ENCODE data around the gene CXCL5. TPM values are rescaled to one million over a fixed set of nuclear protein-coding genes. Genes with fewer than 3 reads are reported as not detected.
"Not testable (repeated sequence)": the region's sequence is repeated elsewhere in the genome, so short reads cannot be mapped to it uniquely, and the experiment has no call there.

The CXCL5 gene
- total RNA-seq, 4 donors from 2014 or later, result 0.23 to 0.70 TPM; not detected in 2

GRCh38 chr4:73964862-73965611 is 33.4 kb downstream of the CXCL5 start:
- DNase-seq, result no peak
- Histone ChIP-seq H3K36me3 (no peaks in the 10 kb centered on the region), H3K4me3 (no peak overlapping the region), H3K9me3 (peaks cover 0 to 7% (median 3%) of the 10 kb centered on the region in 3 donors), H3K27ac (no peak overlapping the region), H3K27me3 (peaks cover 0 to 14% (median 0%) of the 10 kb centered on the region in 4 donors), H3K4me1 (no peaks in the 10 kb centered on the region)
- TF ChIP-seq CTCF (IDR thresholded peaks at IDR 0.05) (peak in 2 of 6 experiments; percentile 7 to 44), POLR2A (IDR thresholded peaks at IDR 0.05) (no peak)
- 84 to 85% methylated on average over 4 of the region's 7 CpGs for WGBS, 2 donors
- intact Hi-C loops (cut with DNase I), result no loop called here

GRCh38 chr4:73962724-73963123 is 35.8 kb downstream of the CXCL5 start:
- no peaks in the 10 kb centered on the region for H3K36me3 ChIP-seq
- intact Hi-C loops (cut with DNase I), result no loop called here
- H3K9me3 ChIP-seq, result peaks cover 0 to 7% (median 3%) of the 10 kb centered on the region in 3 donors
- 55 to 58% methylated on average over 2 of the region's 2 CpGs for WGBS, 2 donors
- H3K27me3 ChIP-seq, result peaks cover 0 to 8% (median 0%) of the 10 kb centered on the region in 4 donors
- TF ChIP-seq POLR2A (IDR thresholded peaks at IDR 0.05) (no peak), CTCF (IDR thresholded peaks at IDR 0.05) (no peak)
- H3K4me3 ChIP-seq, result no peak overlapping the region
- H3K27ac ChIP-seq, result no peak overlapping the region
- no peak for DNase-seq
- no peaks in the 10 kb centered on the region for H3K4me1 ChIP-seq

GRCh38 chr4:73959041-73959440 is 39.4 kb downstream of the CXCL5 start:
- DNase-seq; H3K36me3 ChIP-seq; H3K4me3 ChIP-seq; H3K9me3 ChIP-seq; H3K4me1 ChIP-seq; H3K27ac ChIP-seq; intact Hi-C loops (cut with DNase I); H3K27me3 ChIP-seq: not testable (repeated sequence)
- WGBS, 2 donors, result 89 to 94% methylated on average over 1 of the region's 1 CpG

GRCh38 chr4:73952352-73952751 is 46.1 kb downstream of the CXCL5 start:
- Histone ChIP-seq H3K4me1 (no peaks in the 10 kb centered on the region), H3K36me3 (no peaks in the 10 kb centered on the region), H3K9me3 (no peaks in the 10 kb centered on the region), H3K4me3 (no peak overlapping the region), H3K27me3 (peaks cover 0 to 10% (median 0%) of the 10 kb centered on the region in 4 donors), H3K27ac (no peak overlapping the region)
- no peak for DNase-seq
- WGBS, 2 donors, result 89% methylated on average over 3 of the region's 3 CpGs
- TF ChIP-seq POLR2A (IDR thresholded peaks at IDR 0.05) (no peak), CTCF (IDR thresholded peaks at IDR 0.05) (no peak)
- intact Hi-C loops (cut with DNase I), result no loop called here

- 53 to 69% methylated on average over 8 of the region's 8 CpGs for WGBS, 2 donors
- H3K4me3 ChIP-seq; H3K4me1 ChIP-seq; H3K27ac ChIP-seq; H3K9me3 ChIP-seq; intact Hi-C loops (cut with DNase I); DNase-seq; H3K36me3 ChIP-seq: not testable (repeated sequence)
- H3K27me3 ChIP-seq, result peaks cover 0 to 20% (median 0%) of the 10 kb centered on the region in 4 donors
These were observed 48.0 kb downstream of the CXCL5 start for GRCh38 chr4:73950376-73950920.

- no peaks in the 10 kb centered on the region for H3K9me3 ChIP-seq
- H3K27me3 ChIP-seq, result peaks cover 0 to 33% (median under 1%) of the 10 kb centered on the region in 4 donors
- H3K4me3 ChIP-seq, result no peak overlapping the region
- TF ChIP-seq CTCF (IDR thresholded peaks at IDR 0.05) (no peak), POLR2A (IDR thresholded peaks at IDR 0.05) (no peak)
- DNase-seq, result no peak
- intact Hi-C loops (cut with DNase I), result no loop called here
- H3K27ac ChIP-seq, result no peak overlapping the region
- WGBS, 2 donors, result 78 to 84% methylated on average over 7 of the region's 7 CpGs
- peaks cover under 1 to 5% (median 4%) of the 10 kb centered on the region in 3 donors for H3K4me1 ChIP-seq
- H3K36me3 ChIP-seq, result no peaks in the 10 kb centered on the region
These were observed 49.3 kb downstream of the CXCL5 start for GRCh38 chr4:73948990-73949706.
